ENCODE results near the gene CHST4.
"Not testable (repeated sequence)": the region's sequence is repeated elsewhere in the genome, so short reads cannot be mapped to it uniquely, and the experiment has no call there.

The CHST4 gene

GRCh38 chr16:71492786-71493185 lies 33.4 kb upstream of the CHST4 start:
- H3K9ac ChIP-seq (ENCODE audit: low read length in 5 of 5) = no peak overlapping the region
- H3K4me1 ChIP-seq (ENCODE audit: control insufficient read depth in 5 of 5, insufficient read depth in 5 of 5, low read length in 5 of 5) = no peaks in the 10 kb centered on the region
- H3K4me3 ChIP-seq (ENCODE audit: low read depth in 1 of 5, low read length in 5 of 5) = no peak overlapping the region

GRCh38 chr16:71493213-71493612 lies 33.0 kb upstream of the CHST4 start:
- H3K4me3 ChIP-seq (ENCODE audit: low read depth in 1 of 5, low read length in 5 of 5) = no peak overlapping the region
- no peak overlapping the region for H3K27ac ChIP-seq (ENCODE audit: low read depth, low read length)
- no peaks in the 10 kb centered on the region for H3K9me3 ChIP-seq (ENCODE audit: control insufficient read depth in 5 of 5, low read length in 5 of 5)
- H3K36me3 ChIP-seq (ENCODE audit: control insufficient read depth in 5 of 5, insufficient read depth in 5 of 5, low read length in 5 of 5) = no peaks in the 10 kb centered on the region
- H3K27me3 ChIP-seq (ENCODE audit: control insufficient read depth in 5 of 5, insufficient read depth in 4 of 5, low read length in 5 of 5) = no peaks in the 10 kb centered on the region
- H3K4me1 ChIP-seq (ENCODE audit: control insufficient read depth in 5 of 5, insufficient read depth in 5 of 5, low read length in 5 of 5) = no peaks in the 10 kb centered on the region
- no peak overlapping the region for H3K9ac ChIP-seq (ENCODE audit: low read length in 5 of 5)

More at GRCh38 chr16:71492786-71493185, 33.4 kb upstream of the CHST4 start:
- H3K27me3 ChIP-seq (ENCODE audit: control insufficient read depth in 5 of 5, insufficient read depth in 4 of 5, low read length in 5 of 5) = no peaks in the 10 kb centered on the region
- H3K9me3 ChIP-seq (ENCODE audit: control insufficient read depth in 5 of 5, low read length in 5 of 5) = no peaks in the 10 kb centered on the region
- H3K27ac ChIP-seq (ENCODE audit: low read depth, low read length) = no peak overlapping the region
- no peaks in the 10 kb centered on the region for H3K36me3 ChIP-seq (ENCODE audit: control insufficient read depth in 5 of 5, insufficient read depth in 5 of 5, low read length in 5 of 5)

- Histone ChIP-seq H3K27ac (ENCODE audit: low read depth, low read length) (no peak overlapping the region), H3K27me3 (ENCODE audit: control insufficient read depth in 5 of 5, insufficient read depth in 4 of 5, low read length in 5 of 5) (no peaks in the 10 kb centered on the region), H3K4me3 (ENCODE audit: low read depth in 1 of 5, low read length in 5 of 5) (no peak overlapping the region), H3K9ac (ENCODE audit: low read length in 5 of 5) (no peak overlapping the region), H3K9me3 (ENCODE audit: control insufficient read depth in 5 of 5, low read length in 5 of 5) (no peaks in the 10 kb centered on the region), H3K4me1 (ENCODE audit: control insufficient read depth in 5 of 5, insufficient read depth in 5 of 5, low read length in 5 of 5) (no peaks in the 10 kb centered on the region), H3K36me3 (ENCODE audit: control insufficient read depth in 5 of 5, insufficient read depth in 5 of 5, low read length in 5 of 5) (no peaks in the 10 kb centered on the region)
Observed at GRCh38 chr16:71498031-71498430, 28.2 kb upstream of the CHST4 start.

GRCh38 chr16:71499775-71500364 lies 26.4 kb upstream of the CHST4 start:
- Histone ChIP-seq H3K36me3 (ENCODE audit: control insufficient read depth in 5 of 5, insufficient read depth in 5 of 5, low read length in 5 of 5) (no peaks in the 10 kb centered on the region), H3K9ac (ENCODE audit: low read length in 5 of 5) (no peak overlapping the region), H3K27ac (ENCODE audit: low read depth, low read length) (no peak overlapping the region), H3K4me3 (ENCODE audit: low read depth in 1 of 5, low read length in 5 of 5) (no peak overlapping the region), H3K27me3 (ENCODE audit: control insufficient read depth in 5 of 5, insufficient read depth in 4 of 5, low read length in 5 of 5) (no peaks in the 10 kb centered on the region), H3K4me1 (ENCODE audit: control insufficient read depth in 5 of 5, insufficient read depth in 5 of 5, low read length in 5 of 5) (no peaks in the 10 kb centered on the region), H3K9me3 (ENCODE audit: control insufficient read depth in 5 of 5, low read length in 5 of 5) (no peaks in the 10 kb centered on the region)

- no peaks in the 10 kb centered on the region for H3K36me3 ChIP-seq (ENCODE audit: control insufficient read depth in 5 of 5, insufficient read depth in 5 of 5, low read length in 5 of 5)
- H3K4me3 ChIP-seq (ENCODE audit: low read depth in 1 of 5, low read length in 5 of 5) = no peak overlapping the region
- no peak overlapping the region for H3K27ac ChIP-seq (ENCODE audit: low read depth, low read length)
- no peaks in the 10 kb centered on the region for H3K4me1 ChIP-seq (ENCODE audit: control insufficient read depth in 5 of 5, insufficient read depth in 5 of 5, low read length in 5 of 5)
- no peaks in the 10 kb centered on the region for H3K27me3 ChIP-seq (ENCODE audit: control insufficient read depth in 5 of 5, insufficient read depth in 4 of 5, low read length in 5 of 5)
- H3K9ac ChIP-seq (ENCODE audit: low read length in 5 of 5) = no peak overlapping the region
- H3K9me3 ChIP-seq (ENCODE audit: control insufficient read depth in 5 of 5, low read length in 5 of 5) = no peaks in the 10 kb centered on the region
Observed at GRCh38 chr16:71500964-71501363, 25.3 kb upstream of the CHST4 start.

GRCh38 chr16:71501547-71501946 lies 24.7 kb upstream of the CHST4 start:
- Histone ChIP-seq H3K4me3 (ENCODE audit: low read depth in 1 of 5, low read length in 5 of 5) (no peak overlapping the region), H3K27ac (ENCODE audit: low read depth, low read length) (no peak overlapping the region), H3K9me3 (ENCODE audit: control insufficient read depth in 5 of 5, low read length in 5 of 5) (no peaks in the 10 kb centered on the region), H3K4me1 (ENCODE audit: control insufficient read depth in 5 of 5, insufficient read depth in 5 of 5, low read length in 5 of 5) (no peaks in the 10 kb centered on the region), H3K36me3 (ENCODE audit: control insufficient read depth in 5 of 5, insufficient read depth in 5 of 5, low read length in 5 of 5) (no peaks in the 10 kb centered on the region), H3K27me3 (ENCODE audit: control insufficient read depth in 5 of 5, insufficient read depth in 4 of 5, low read length in 5 of 5) (no peaks in the 10 kb centered on the region), H3K9ac (ENCODE audit: low read length in 5 of 5) (no peak overlapping the region)

- not testable (repeated sequence) for H3K36me3 ChIP-seq (ENCODE audit: control insufficient read depth in 5 of 5, insufficient read depth in 5 of 5, low read length in 5 of 5); H3K27ac ChIP-seq (ENCODE audit: low read depth, low read length); H3K9me3 ChIP-seq (ENCODE audit: control insufficient read depth in 5 of 5, low read length in 5 of 5); H3K9ac ChIP-seq (ENCODE audit: low read length in 5 of 5); H3K4me3 ChIP-seq (ENCODE audit: low read depth in 1 of 5, low read length in 5 of 5); H3K4me1 ChIP-seq (ENCODE audit: control insufficient read depth in 5 of 5, insufficient read depth in 5 of 5, low read length in 5 of 5); H3K27me3 ChIP-seq (ENCODE audit: control insufficient read depth in 5 of 5, insufficient read depth in 4 of 5, low read length in 5 of 5)
Observed at GRCh38 chr16:71504051-71504450, 22.2 kb upstream of the CHST4 start.

- H3K4me1 ChIP-seq (ENCODE audit: control insufficient read depth in 5 of 5, insufficient read depth in 5 of 5, low read length in 5 of 5) = no peaks in the 10 kb centered on the region
- no peaks in the 10 kb centered on the region for H3K27me3 ChIP-seq (ENCODE audit: control insufficient read depth in 5 of 5, insufficient read depth in 4 of 5, low read length in 5 of 5)
- no peak overlapping the region for H3K9ac ChIP-seq (ENCODE audit: low read length in 5 of 5)
- no peak overlapping the region for H3K27ac ChIP-seq (ENCODE audit: low read depth, low read length)
- H3K36me3 ChIP-seq (ENCODE audit: control insufficient read depth in 5 of 5, insufficient read depth in 5 of 5, low read length in 5 of 5) = no peaks in the 10 kb centered on the region
- H3K4me3 ChIP-seq (ENCODE audit: low read depth in 1 of 5, low read length in 5 of 5) = no peak overlapping the region
- H3K9me3 ChIP-seq (ENCODE audit: control insufficient read depth in 5 of 5, low read length in 5 of 5) = no peaks in the 10 kb centered on the region
Observed at GRCh38 chr16:71504901-71505300, 21.3 kb upstream of the CHST4 start.

GRCh38 chr16:71507061-71507460 lies 19.2 kb upstream of the CHST4 start:
- H3K9ac ChIP-seq (ENCODE audit: low read length in 5 of 5) = no peak overlapping the region
- no peak overlapping the region for H3K4me3 ChIP-seq (ENCODE audit: low read depth in 1 of 5, low read length in 5 of 5)
- H3K27ac ChIP-seq (ENCODE audit: low read depth, low read length) = no peak overlapping the region
- H3K4me1 ChIP-seq (ENCODE audit: control insufficient read depth in 5 of 5, insufficient read depth in 5 of 5, low read length in 5 of 5) = no peaks in the 10 kb centered on the region
- no peaks in the 10 kb centered on the region for H3K9me3 ChIP-seq (ENCODE audit: control insufficient read depth in 5 of 5, low read length in 5 of 5)
- no peaks in the 10 kb centered on the region for H3K36me3 ChIP-seq (ENCODE audit: control insufficient read depth in 5 of 5, insufficient read depth in 5 of 5, low read length in 5 of 5)
- no peaks in the 10 kb centered on the region for H3K27me3 ChIP-seq (ENCODE audit: control insufficient read depth in 5 of 5, insufficient read depth in 4 of 5, low read length in 5 of 5)

- no peaks in the 10 kb centered on the region for H3K36me3 ChIP-seq (ENCODE audit: control insufficient read depth in 5 of 5, insufficient read depth in 5 of 5, low read length in 5 of 5)
- no peaks in the 10 kb centered on the region for H3K4me1 ChIP-seq (ENCODE audit: control insufficient read depth in 5 of 5, insufficient read depth in 5 of 5, low read length in 5 of 5)
- no peaks in the 10 kb centered on the region for H3K27me3 ChIP-seq (ENCODE audit: control insufficient read depth in 5 of 5, insufficient read depth in 4 of 5, low read length in 5 of 5)
- no peak overlapping the region for H3K27ac ChIP-seq (ENCODE audit: low read depth, low read length)
- H3K4me3 ChIP-seq (ENCODE audit: low read depth in 1 of 5, low read length in 5 of 5) = no peak overlapping the region
- H3K9ac ChIP-seq (ENCODE audit: low read length in 5 of 5) = no peak overlapping the region
- H3K9me3 ChIP-seq (ENCODE audit: control insufficient read depth in 5 of 5, low read length in 5 of 5) = no peaks in the 10 kb centered on the region
Observed at GRCh38 chr16:71513302-71513701, 12.9 kb upstream of the CHST4 start.

- no peak overlapping the region for H3K9ac ChIP-seq (ENCODE audit: low read length in 5 of 5)
- no peaks in the 10 kb centered on the region for H3K9me3 ChIP-seq (ENCODE audit: control insufficient read depth in 5 of 5, low read length in 5 of 5)
- no peaks in the 10 kb centered on the region for H3K4me1 ChIP-seq (ENCODE audit: control insufficient read depth in 5 of 5, insufficient read depth in 5 of 5, low read length in 5 of 5)
- no peak overlapping the region for H3K27ac ChIP-seq (ENCODE audit: low read depth, low read length)
- no peaks in the 10 kb centered on the region for H3K27me3 ChIP-seq (ENCODE audit: control insufficient read depth in 5 of 5, insufficient read depth in 4 of 5, low read length in 5 of 5)
- no peak overlapping the region for H3K4me3 ChIP-seq (ENCODE audit: low read depth in 1 of 5, low read length in 5 of 5)
- H3K36me3 ChIP-seq (ENCODE audit: control insufficient read depth in 5 of 5, insufficient read depth in 5 of 5, low read length in 5 of 5) = no peaks in the 10 kb centered on the region
Observed at GRCh38 chr16:71514476-71514875, 11.8 kb upstream of the CHST4 start.
